WTC11 (cell line): ENCODE data around the gene CRCP. TPM values are rescaled to one million over a fixed set of nuclear protein-coding genes. Genes with fewer than 3 reads are reported as not detected.

Experiments used
- ATAC-seq: fragments of 200-7000 bp; cut with Tn5 transposase; 2 replicates; pipeline ENCODE4 v1.10.0; 2021; ENCODE audit warnings: mild to moderate bottlenecking, moderate library complexity
- CTCF ChIA-PET: fragments of 300-600 bp; sonication (Branson Sonifier 250); formaldehyde crosslinking; loops from one replicate; lab custom pipeline; 2021; ENCODE audit warnings: antibody characterized with exemption; lab: Charles Lee
- POLR2A ChIA-PET: fragments of 350-600 bp; sonication (Branson Sonifier 250); formaldehyde crosslinking; loops from one replicate; lab custom pipeline; 2021; ENCODE audit warnings: antibody characterized with exemption; lab: Charles Lee
- DNase-seq: peaks from one replicate; pipeline ENCODE4 v3.0.0; 2021; ENCODE audit warnings: low spot score
- H3K27ac Mint-ChIP-seq: 2 replicates; pipeline ENCODE4 v1.8.0; 2021; ENCODE audit warnings: mixed read lengths
- H3K27me3 Mint-ChIP-seq: 2 replicates; pipeline ENCODE4 v1.8.0; 2021; ENCODE audit warnings: low read depth, mild to moderate bottlenecking, moderate library complexity, mixed read lengths
- H3K36me3 Mint-ChIP-seq: 2 replicates; pipeline ENCODE4 v1.8.0; 2021; ENCODE audit warnings: mixed read lengths
- H3K4me1 Mint-ChIP-seq: 2 replicates; pipeline ENCODE4 v1.8.0; 2022; ENCODE audit warnings: mixed read lengths
- H3K4me3 Mint-ChIP-seq: 2 replicates; pipeline ENCODE4 v1.8.0; 2021; ENCODE audit warnings: mild to moderate bottlenecking, moderate library complexity, mixed read lengths
- H3K9me3 Mint-ChIP-seq: 2 replicates; pipeline ENCODE4 v1.8.0; 2021; ENCODE audit warnings: mixed read lengths
- E2F5 ChIP-seq: sonication (generic); formaldehyde crosslinking; IDR thresholded peaks from 2 replicates; pipeline ENCODE4 v1.8.1; 2022; ENCODE audit warnings: mild to moderate bottlenecking, moderate library complexity, missing genetic modification reagents
- ELF4 ChIP-seq: sonication (generic); formaldehyde crosslinking; IDR thresholded peaks from 2 replicates; pipeline ENCODE4 v1.8.1; 2022; ENCODE audit warnings: low read depth, mild to moderate bottlenecking, moderate library complexity, missing genetic modification reagents
- EMX1 ChIP-seq: fragments of 250-450 bp; sonication (Bioruptor Pico); IDR thresholded peaks from 2 replicates; pipeline ENCODE4 v1.8.0; 2021; ENCODE audit warnings: mild to moderate bottlenecking
- FOXJ3 ChIP-seq: sonication (generic); formaldehyde crosslinking; IDR thresholded peaks from 2 replicates; pipeline ENCODE4 v1.9.0; 2021; ENCODE audit warnings: missing genetic modification reagents, mild to moderate bottlenecking, borderline replicate concordance
- GABPB1 ChIP-seq: sonication (generic); formaldehyde crosslinking; IDR thresholded peaks from 2 replicates; pipeline ENCODE4 v1.8.1; 2023; ENCODE audit warnings: mild to moderate bottlenecking, missing genetic modification reagents
- GRHL2 ChIP-seq: fragments of 250-450 bp; sonication (Bioruptor Pico); IDR thresholded peaks from 2 replicates; pipeline ENCODE4 v1.8.0; 2022; ENCODE audit warnings: mild to moderate bottlenecking, moderate library complexity; ENCODE audit not compliant: insufficient replicate concordance, severe bottlenecking
- HMGA2 ChIP-seq: fragments of 250-450 bp; sonication (Bioruptor Pico); IDR thresholded peaks from 2 replicates; pipeline ENCODE4 v1.4.0; 2021; ENCODE audit warnings: mild to moderate bottlenecking, moderate library complexity
- NR1H2 ChIP-seq: sonication (generic); formaldehyde crosslinking; IDR thresholded peaks from 2 replicates; pipeline ENCODE4 v1.9.0; 2021; ENCODE audit warnings: mild to moderate bottlenecking, moderate library complexity, missing genetic modification reagents
- PRRX2 ChIP-seq: fragments of 250-450 bp; sonication (Bioruptor Pico); IDR thresholded peaks from 2 replicates; pipeline ENCODE4 v1.8.0; 2021; ENCODE audit warnings: mild to moderate bottlenecking
- SOX15 ChIP-seq: fragments of 250-450 bp; sonication (Bioruptor Pico); IDR thresholded peaks from 2 replicates; pipeline ENCODE4 v1.9.0; 2021; ENCODE audit warnings: mild to moderate bottlenecking
- ZBTB21 ChIP-seq: sonication (generic); formaldehyde crosslinking; IDR thresholded peaks from 2 replicates; pipeline ENCODE4 v1.8.1; 2023; ENCODE audit warnings: mild to moderate bottlenecking, missing genetic modification reagents, borderline replicate concordance
- ZMAT4 ChIP-seq: fragments of 250-450 bp; sonication (Bioruptor Pico); IDR thresholded peaks from 2 replicates; pipeline ENCODE4 v1.9.0; 2021; ENCODE audit warnings: mild to moderate bottlenecking
- ZNF138 ChIP-seq: sonication (generic); formaldehyde crosslinking; conservative IDR thresholded peaks from 2 replicates; pipeline ENCODE4 v1.8.1; 2022; ENCODE audit warnings: mild to moderate bottlenecking, moderate library complexity, missing genetic modification reagents
- ZNF317 ChIP-seq: sonication (generic); formaldehyde crosslinking; IDR thresholded peaks from 2 replicates; pipeline ENCODE4 v1.8.1; 2023; ENCODE audit warnings: low read depth, mild to moderate bottlenecking, moderate library complexity, missing genetic modification reagents, borderline replicate concordance
- ZNF532 ChIP-seq: fragments of 250-450 bp; sonication (Bioruptor Pico); IDR thresholded peaks from 2 replicates; pipeline ENCODE4 v1.9.0; 2021; ENCODE audit warnings: mild to moderate bottlenecking, borderline replicate concordance
- total RNA-seq: library from RNA; stranded (reverse); gene quantifications from 3 replicates; pipeline ENCODE4 v1.2.3, GENCODE V29; 2021
- TF ChIP-seq, protein P1 (sequence below): sonication (generic); formaldehyde crosslinking; IDR thresholded peaks from 2 replicates; pipeline ENCODE4 v1.8.0; 2023; ENCODE audit warnings: missing genetic modification reagents, mild to moderate bottlenecking, borderline replicate concordance
- TF ChIP-seq, protein P2 (sequence below): sonication (generic); formaldehyde crosslinking; IDR thresholded peaks from 2 replicates; pipeline ENCODE4 v1.8.1; 2023; ENCODE audit warnings: mild to moderate bottlenecking, missing genetic modification reagents
- TF ChIP-seq, protein P3 (sequence below): sonication (generic); formaldehyde crosslinking; IDR thresholded peaks from 2 replicates; pipeline ENCODE4 v1.8.0; 2023; ENCODE audit warnings: missing genetic modification reagents

CRCP gene
- total RNA-seq, 1 experiment from 2014 or later = 23.3 TPM

GRCh38 chr7:66181845-66182244 is 67.2 kb downstream of the CRCP start (continued):
- TF ChIP-seq, protein P1, sequence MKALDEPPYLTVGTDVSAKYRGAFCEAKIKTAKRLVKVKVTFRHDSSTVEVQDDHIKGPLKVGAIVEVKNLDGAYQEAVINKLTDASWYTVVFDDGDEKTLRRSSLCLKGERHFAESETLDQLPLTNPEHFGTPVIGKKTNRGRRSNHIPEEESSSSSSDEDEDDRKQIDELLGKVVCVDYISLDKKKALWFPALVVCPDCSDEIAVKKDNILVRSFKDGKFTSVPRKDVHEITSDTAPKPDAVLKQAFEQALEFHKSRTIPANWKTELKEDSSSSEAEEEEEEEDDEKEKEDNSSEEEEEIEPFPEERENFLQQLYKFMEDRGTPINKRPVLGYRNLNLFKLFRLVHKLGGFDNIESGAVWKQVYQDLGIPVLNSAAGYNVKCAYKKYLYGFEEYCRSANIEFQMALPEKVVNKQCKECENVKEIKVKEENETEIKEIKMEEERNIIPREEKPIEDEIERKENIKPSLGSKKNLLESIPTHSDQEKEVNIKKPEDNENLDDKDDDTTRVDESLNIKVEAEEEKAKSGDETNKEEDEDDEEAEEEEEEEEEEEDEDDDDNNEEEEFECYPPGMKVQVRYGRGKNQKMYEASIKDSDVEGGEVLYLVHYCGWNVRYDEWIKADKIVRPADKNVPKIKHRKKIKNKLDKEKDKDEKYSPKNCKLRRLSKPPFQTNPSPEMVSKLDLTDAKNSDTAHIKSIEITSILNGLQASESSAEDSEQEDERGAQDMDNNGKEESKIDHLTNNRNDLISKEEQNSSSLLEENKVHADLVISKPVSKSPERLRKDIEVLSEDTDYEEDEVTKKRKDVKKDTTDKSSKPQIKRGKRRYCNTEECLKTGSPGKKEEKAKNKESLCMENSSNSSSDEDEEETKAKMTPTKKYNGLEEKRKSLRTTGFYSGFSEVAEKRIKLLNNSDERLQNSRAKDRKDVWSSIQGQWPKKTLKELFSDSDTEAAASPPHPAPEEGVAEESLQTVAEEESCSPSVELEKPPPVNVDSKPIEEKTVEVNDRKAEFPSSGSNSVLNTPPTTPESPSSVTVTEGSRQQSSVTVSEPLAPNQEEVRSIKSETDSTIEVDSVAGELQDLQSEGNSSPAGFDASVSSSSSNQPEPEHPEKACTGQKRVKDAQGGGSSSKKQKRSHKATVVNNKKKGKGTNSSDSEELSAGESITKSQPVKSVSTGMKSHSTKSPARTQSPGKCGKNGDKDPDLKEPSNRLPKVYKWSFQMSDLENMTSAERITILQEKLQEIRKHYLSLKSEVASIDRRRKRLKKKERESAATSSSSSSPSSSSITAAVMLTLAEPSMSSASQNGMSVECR (CRISPR knock-in tag) = no peak
- TF ChIP-seq GABPB1 (CRISPR knock-in tag) (no peak), FOXJ3 (CRISPR knock-in tag) (no peak), E2F5 (CRISPR knock-in tag) (no peak), NR1H2 (CRISPR knock-in tag) (no peak)
- TF ChIP-seq, protein P2, sequence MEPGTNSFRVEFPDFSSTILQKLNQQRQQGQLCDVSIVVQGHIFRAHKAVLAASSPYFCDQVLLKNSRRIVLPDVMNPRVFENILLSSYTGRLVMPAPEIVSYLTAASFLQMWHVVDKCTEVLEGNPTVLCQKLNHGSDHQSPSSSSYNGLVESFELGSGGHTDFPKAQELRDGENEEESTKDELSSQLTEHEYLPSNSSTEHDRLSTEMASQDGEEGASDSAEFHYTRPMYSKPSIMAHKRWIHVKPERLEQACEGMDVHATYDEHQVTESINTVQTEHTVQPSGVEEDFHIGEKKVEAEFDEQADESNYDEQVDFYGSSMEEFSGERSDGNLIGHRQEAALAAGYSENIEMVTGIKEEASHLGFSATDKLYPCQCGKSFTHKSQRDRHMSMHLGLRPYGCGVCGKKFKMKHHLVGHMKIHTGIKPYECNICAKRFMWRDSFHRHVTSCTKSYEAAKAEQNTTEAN (CRISPR knock-in tag) = no peak

- H3K9me3 Mint-ChIP-seq = peaks cover 14% of the 10 kb centered on the region
- H3K36me3 Mint-ChIP-seq = peaks cover 3% of the 10 kb centered on the region; the same call in 1 of the 2 replicates
- no peak overlapping the region for H3K4me3 Mint-ChIP-seq
- ChIA-PET POLR2A (no interaction called here), CTCF (interaction anchor here (2.2 kb wide), 1 partner anchor 22 kb away, joined by 6 read pairs; the partner anchor contains the start of gene TPST1)
- H3K27me3 Mint-ChIP-seq = peaks cover 2% of the 10 kb centered on the region; the same call in 1 of the 2 replicates
- ATAC-seq (no peak), DNase-seq (no peak)
- H3K4me1 Mint-ChIP-seq = no peaks in the 10 kb centered on the region
- H3K27ac Mint-ChIP-seq = no peak overlapping the region
- no peak for TF ChIP-seq HMGA2 (CRISPR knock-in tag)
- TF ChIP-seq PRRX2 = no peak
- no peak for TF ChIP-seq ZBTB21 (CRISPR knock-in tag)
- TF ChIP-seq FOXJ3 (CRISPR knock-in tag) = no peak
- TF ChIP-seq ZNF317 (CRISPR knock-in tag) = no peak
- TF ChIP-seq, protein P3, sequence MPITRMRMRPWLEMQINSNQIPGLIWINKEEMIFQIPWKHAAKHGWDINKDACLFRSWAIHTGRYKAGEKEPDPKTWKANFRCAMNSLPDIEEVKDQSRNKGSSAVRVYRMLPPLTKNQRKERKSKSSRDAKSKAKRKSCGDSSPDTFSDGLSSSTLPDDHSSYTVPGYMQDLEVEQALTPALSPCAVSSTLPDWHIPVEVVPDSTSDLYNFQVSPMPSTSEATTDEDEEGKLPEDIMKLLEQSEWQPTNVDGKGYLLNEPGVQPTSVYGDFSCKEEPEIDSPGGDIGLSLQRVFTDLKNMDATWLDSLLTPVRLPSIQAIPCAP (CRISPR knock-in tag) = no peak
- TF ChIP-seq, protein P1 (CRISPR knock-in tag) = no peak
- TF ChIP-seq ZNF532 (CRISPR knock-in tag) = no peak
- no peak for TF ChIP-seq SOX15 (CRISPR knock-in tag)
- TF ChIP-seq GRHL2 = no peak
- TF ChIP-seq ZNF138 (CRISPR knock-in tag) = no peak
- TF ChIP-seq EMX1 (CRISPR knock-in tag) = no peak
- no peak for TF ChIP-seq ELF4 (CRISPR knock-in tag)
- TF ChIP-seq ZMAT4 (CRISPR knock-in tag) = no peak
These were observed 68.3 kb downstream of the CRCP start for GRCh38 chr7:66182920-66183319.
